IPS-18a (cell line): ENCODE results near the gene LRRC4B.

Source experiments
- H3K27ac ChIP-seq: one replicate; pipeline ENCODE4 v1.5.1; 2013; ENCODE audit warnings: low read length
- H3K27me3 ChIP-seq: one replicate; pipeline ENCODE4 v1.6.1; 2013; ENCODE audit warnings: mild to moderate bottlenecking, low read length; ENCODE audit not compliant: control insufficient read depth, insufficient read depth
- H3K36me3 ChIP-seq: one replicate; pipeline ENCODE4 v1.6.1; 2013; ENCODE audit warnings: low read depth, low read length; ENCODE audit not compliant: control insufficient read depth
- H3K4me1 ChIP-seq: one replicate; pipeline ENCODE4 v1.6.1; 2013; ENCODE audit warnings: low read depth, low read length; ENCODE audit not compliant: control insufficient read depth
- H3K4me3 ChIP-seq: one replicate; pipeline ENCODE4 v1.5.1; 2013; ENCODE audit warnings: low read length
- H3K9ac ChIP-seq: one replicate; pipeline ENCODE4 v1.6.1; 2013; ENCODE audit warnings: mild to moderate bottlenecking, low read length, moderate library complexity
- H3K9me3 ChIP-seq: one replicate; pipeline ENCODE4 v1.6.1; 2013; ENCODE audit warnings: low read depth, low read length; ENCODE audit not compliant: control insufficient read depth

The LRRC4B gene

DNA sequence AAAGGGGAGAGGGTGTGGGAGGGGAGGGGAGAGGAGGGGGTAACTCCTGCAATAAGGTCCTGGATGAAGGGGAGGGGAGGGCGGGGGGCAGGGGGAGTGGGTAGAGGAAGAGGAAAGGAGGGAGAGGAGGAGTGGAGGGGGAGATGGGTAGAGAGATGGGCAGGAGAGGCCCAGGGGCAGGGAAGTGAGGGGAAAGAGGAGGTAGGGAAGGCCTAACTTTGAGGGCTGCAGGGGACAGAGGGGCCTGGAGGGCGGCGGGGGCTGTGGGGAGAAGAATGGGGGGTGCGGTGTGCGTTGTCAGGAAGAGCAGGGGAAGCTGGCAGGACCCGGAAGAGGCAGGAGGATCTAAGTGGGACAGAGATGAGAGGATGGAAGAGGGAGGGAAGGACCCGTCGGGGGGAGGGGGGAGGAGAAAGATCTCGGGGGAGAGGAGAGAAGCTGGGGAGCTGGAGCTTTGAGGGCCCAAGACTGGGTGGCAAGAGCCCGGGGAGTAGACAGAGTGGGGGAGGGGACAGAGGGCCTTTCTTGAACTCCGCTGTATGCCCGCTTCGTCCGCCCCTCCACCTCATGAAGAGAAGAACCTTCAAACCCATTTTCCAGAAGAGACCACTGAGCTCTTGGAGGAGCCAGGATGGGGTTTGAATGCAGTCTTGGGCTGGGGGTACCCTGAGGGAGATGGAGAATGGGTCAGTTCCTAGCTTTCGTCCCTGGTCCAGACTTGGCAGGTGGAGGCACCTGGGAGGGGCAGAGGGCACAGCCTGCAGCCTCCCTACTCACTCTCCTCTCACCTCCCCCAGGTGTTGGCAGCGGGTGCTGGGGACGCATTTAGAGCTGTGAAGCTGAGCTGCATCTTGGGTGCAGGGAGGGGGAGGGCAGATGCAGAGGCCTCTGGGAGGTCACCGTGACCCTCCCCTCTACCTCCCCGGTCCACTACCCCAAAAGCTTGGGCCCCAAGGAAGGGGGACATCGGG is 778 bp upstream of the LRRC4B start:
- no peak overlapping the region for H3K4me3 ChIP-seq
- H3K4me1 ChIP-seq = peaks cover 8% of the 10 kb centered on the region
- H3K27me3 ChIP-seq = peaks cover 33% of the 10 kb centered on the region
- H3K27ac ChIP-seq = no peak overlapping the region
- no peaks in the 10 kb centered on the region for H3K9me3 ChIP-seq
- no peak overlapping the region for H3K9ac ChIP-seq
- H3K36me3 ChIP-seq = no peaks in the 10 kb centered on the region

DNA sequence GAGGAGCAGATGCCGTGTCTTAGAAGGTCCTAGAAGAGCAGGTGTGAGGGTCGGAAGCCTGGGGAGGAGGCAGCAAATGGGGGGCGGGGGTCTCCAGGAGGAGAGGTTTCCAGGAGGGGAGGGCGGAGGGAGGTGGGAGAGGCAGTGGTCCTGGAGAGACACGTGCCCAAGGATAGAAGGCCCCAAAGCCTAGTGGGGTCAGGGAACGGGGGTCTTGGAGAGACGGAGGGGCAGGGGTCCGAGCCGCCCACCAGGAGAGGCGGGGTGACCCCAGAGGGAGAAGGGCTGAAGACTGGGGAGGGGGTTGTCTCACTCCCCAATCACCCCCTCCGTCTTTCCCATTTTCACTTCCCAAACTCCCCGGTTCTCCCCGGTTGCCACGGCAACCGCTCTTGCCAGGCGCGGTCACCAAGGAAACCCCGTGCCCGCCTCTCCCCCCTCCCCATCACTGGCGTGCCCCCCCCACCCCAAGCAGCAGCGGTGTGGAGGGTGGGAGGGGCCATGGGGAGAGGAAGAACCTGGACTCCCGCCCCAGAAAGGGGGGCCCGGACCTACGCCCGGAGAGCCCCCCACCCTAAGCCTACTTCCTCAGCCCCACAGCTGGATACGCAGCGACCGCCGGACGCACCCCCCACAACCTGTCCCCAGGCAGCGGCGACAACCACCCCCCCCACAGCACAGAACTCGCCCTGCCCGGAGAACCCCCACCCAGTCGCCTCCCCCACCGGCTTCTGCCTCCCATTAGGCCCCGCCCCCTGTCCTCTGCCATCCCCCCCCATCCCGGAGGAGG is 988 bp downstream of the LRRC4B start:
- Histone ChIP-seq H3K9ac (no peak overlapping the region), H3K36me3 (no peaks in the 10 kb centered on the region), H3K9me3 (no peaks in the 10 kb centered on the region), H3K27ac (no peak overlapping the region), H3K27me3 (peaks cover 41% of the 10 kb centered on the region), H3K4me1 (peaks cover 11% of the 10 kb centered on the region), H3K4me3 (peak overlapping the region; percentile 51)

DNA sequence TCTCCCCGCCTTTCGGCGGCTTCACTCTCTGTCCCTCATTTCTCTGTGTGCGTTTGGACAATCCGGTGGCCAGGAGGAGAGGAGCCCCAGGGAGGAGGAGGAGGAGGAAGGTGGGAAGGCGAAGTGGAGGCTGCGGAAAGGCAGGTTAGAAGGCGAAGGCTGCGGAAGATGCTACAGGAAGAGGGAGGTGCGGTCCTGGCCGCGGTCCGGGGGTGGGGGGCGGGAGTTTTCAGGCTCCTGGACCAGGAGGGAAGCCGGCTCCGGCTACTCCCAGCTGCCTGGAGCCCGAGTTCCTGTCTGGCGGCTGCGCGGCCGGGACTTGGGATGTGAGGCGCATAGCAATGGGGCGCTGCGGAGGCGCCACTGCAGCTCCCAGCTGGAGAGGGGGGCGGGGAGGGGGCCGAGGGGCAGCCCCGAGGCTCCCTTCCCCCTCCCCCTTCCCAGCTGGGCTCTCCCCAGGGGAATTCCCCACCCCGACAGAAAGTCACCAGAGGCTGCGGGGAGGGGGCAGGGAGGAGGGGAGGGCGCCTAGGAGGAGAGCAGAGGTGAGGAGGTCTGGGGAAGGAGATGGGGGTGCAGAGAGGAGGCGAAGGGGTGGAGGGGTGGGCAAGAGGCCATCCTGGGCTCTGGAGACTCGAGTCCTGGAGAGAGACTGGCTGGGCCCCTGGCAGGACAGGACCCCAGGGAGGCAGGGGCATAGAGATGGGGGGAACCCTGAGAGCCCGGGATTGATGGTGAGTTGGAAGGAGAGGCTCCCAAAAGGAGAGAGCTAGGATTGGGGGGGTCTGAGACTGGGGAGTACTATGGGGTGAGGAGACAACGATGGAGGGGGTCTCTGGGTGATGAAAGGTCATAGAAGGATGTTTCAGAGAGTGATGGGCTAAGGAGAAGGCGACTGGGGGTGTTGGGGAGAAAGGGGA is 2.0 kb downstream of the LRRC4B start:
- Histone ChIP-seq H3K4me3 (peak overlapping the region; percentile 51), H3K9me3 (no peaks in the 10 kb centered on the region), H3K27me3 (peaks cover 41% of the 10 kb centered on the region), H3K4me1 (peaks cover 11% of the 10 kb centered on the region), H3K36me3 (no peaks in the 10 kb centered on the region), H3K27ac (no peak overlapping the region), H3K9ac (no peak overlapping the region)

DNA sequence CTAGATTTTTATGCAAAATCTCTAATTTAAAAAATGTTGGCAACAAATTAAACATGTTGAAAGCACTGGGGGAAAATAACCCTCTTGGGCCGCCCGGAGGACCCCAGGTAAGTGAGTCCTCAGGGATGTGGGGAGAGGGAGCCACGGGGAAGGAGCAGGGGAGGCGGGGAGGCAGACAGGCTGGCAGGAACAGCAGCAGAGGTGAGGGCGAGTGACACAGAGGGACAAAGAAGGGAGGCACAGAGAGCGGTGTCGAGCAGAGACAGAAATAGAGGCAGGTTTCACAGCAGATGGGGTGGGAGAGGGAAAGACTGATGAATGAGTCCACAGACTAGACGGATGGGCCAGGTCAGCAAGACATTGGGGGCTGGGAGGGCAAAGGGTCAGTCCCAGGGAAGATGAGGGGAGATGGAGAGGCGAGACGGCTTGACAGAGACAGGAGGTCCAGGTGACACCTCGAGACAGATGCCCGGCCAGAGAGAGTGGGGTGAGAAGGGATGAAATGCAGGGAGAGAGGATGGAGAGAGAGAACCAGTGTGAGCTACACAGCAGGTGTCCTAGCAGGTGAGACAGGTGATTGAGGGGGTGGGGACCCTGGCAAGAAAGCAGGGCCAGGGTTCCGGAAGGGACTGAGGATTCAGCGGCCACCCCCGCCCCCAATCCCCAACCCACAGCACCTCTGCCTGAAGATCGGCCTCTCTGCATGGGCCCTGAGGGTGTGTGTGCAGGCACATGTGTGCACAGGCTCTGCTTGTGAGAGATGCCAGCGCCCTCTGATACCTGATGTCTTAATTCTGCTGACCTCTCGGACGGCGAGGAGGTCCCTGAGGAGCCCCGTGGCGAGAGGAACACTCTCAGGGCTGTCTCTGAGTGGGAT is 3.8 kb downstream of the LRRC4B start:
- Histone ChIP-seq H3K4me3 (no peak overlapping the region), H3K9ac (no peak overlapping the region), H3K36me3 (no peaks in the 10 kb centered on the region), H3K27me3 (peaks cover 41% of the 10 kb centered on the region), H3K9me3 (no peaks in the 10 kb centered on the region), H3K27ac (no peak overlapping the region), H3K4me1 (peaks cover 8% of the 10 kb centered on the region)

DNA sequence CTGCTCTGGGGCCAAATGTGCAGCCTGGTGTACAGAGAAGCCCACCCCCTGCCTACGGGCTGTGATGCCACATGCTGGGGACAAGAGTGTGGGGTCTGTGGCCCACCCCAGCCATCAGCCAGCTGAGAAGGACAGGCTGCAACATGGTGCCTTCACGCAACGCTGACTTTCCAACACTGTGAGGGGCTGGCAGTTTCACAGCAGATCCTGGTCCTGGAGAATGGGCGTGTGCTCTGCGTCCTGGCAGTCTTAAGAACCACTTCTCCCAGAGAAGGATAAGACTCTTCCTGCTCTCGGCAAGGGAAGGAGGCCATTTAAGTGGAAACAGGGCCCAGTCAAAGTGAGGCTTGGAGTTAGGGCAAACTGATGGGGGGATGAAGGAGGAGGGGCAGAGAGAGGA is 4.6 kb downstream of the LRRC4B start:
- H3K27ac ChIP-seq = no peak overlapping the region
- H3K27me3 ChIP-seq = peaks cover 41% of the 10 kb centered on the region
- H3K9me3 ChIP-seq = no peaks in the 10 kb centered on the region
- no peak overlapping the region for H3K9ac ChIP-seq
- H3K4me3 ChIP-seq = no peak overlapping the region
- no peaks in the 10 kb centered on the region for H3K36me3 ChIP-seq
- peaks cover 7% of the 10 kb centered on the region for H3K4me1 ChIP-seq

DNA sequence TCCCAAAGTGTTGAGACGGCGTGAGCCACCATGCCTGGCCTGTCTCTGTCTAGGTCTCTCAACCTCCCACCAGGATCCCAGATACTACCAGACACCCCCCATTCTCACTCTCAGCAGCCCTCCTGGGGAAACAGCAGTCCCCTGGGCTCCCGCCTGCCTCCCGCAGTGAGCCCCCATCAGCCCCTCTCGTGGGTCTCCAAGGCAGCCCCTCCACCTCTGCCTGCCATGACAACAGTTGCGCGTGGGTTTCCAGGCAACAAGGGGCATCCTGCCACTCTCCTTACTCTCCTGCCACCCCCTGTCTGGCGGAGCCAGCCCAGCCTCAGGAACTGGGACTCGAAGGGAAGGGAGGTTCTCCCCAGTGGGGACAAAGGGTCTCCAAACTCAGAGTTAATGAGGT is 5.2 kb downstream of the LRRC4B start:
- Histone ChIP-seq H3K27me3 (peaks cover 43% of the 10 kb centered on the region), H3K4me3 (no peak overlapping the region), H3K27ac (no peak overlapping the region), H3K9me3 (no peaks in the 10 kb centered on the region), H3K9ac (no peak overlapping the region), H3K4me1 (peaks cover 7% of the 10 kb centered on the region), H3K36me3 (no peaks in the 10 kb centered on the region)

DNA sequence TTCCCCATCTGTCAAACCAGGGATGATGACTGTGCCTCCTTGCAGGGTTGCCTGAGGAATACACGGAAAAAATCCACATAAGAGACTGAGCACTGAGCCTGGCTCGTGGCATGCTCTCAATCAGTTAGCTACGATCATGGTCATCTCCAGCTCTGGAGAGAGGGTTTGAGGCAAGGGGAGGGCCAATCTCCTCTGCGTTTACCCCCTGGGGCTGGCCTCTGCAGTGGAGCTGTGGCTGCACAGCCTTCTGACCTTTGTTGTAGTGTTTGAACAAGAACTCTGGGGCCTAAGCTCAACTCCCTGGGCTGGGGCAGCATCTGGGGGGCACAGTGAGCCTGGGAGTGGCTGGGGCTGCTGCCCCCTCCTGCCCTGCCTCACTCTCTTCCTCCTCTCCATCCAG is 5.9 kb downstream of the LRRC4B start:
- Histone ChIP-seq H3K4me1 (peaks cover 7% of the 10 kb centered on the region), H3K9ac (no peak overlapping the region), H3K27me3 (peaks cover 44% of the 10 kb centered on the region), H3K27ac (no peak overlapping the region), H3K9me3 (no peaks in the 10 kb centered on the region), H3K4me3 (no peak overlapping the region), H3K36me3 (no peaks in the 10 kb centered on the region)

DNA sequence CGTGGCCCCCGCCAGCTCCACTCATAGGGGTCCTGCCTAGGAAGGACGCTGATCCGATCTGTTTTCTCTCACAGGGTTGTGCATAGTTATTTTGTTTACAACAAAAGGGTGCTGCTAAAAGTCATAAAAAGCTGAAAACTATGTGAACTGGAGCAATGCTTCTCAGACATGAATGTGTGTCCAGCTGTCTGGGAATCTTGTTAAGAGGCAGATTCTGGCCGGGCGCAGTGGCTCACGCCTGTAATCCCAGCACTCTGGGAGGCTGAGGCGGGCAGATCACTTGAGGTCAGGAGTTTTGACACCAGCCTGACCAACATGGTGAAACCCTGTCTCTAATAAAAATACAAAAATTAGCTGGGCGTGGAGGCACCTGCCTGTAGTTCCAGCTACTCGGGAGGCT is 8.6 kb downstream of the LRRC4B start:
- H3K36me3 ChIP-seq = no peaks in the 10 kb centered on the region
- H3K27ac ChIP-seq = no peak overlapping the region
- H3K4me3 ChIP-seq = no peak overlapping the region
- H3K9ac ChIP-seq = no peak overlapping the region
- H3K4me1 ChIP-seq = peaks cover 6% of the 10 kb centered on the region
- H3K27me3 ChIP-seq = peaks cover 21% of the 10 kb centered on the region
- H3K9me3 ChIP-seq = no peaks in the 10 kb centered on the region

DNA sequence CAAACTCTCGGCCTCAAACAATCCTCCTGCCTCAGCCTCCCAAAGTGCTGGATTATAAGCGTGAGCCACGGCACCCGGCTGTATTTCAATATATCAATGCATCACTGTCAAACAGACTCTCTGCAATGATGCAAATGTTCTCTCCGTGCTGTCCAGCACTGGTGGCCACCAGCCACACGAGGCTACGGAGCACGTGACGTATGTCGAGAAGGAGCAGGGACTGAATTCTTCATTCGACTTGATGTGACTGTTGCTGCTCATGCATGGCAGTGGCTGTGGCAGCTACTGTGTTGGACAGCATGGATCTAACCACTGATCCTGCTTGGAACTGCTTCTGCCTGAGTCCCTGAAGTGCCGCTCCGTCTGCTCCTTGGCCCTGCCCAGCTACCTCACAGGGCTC is 9.8 kb downstream of the LRRC4B start:
- H3K27me3 ChIP-seq = peaks cover 9% of the 10 kb centered on the region
- H3K4me1 ChIP-seq = peaks cover 4% of the 10 kb centered on the region

DNA sequence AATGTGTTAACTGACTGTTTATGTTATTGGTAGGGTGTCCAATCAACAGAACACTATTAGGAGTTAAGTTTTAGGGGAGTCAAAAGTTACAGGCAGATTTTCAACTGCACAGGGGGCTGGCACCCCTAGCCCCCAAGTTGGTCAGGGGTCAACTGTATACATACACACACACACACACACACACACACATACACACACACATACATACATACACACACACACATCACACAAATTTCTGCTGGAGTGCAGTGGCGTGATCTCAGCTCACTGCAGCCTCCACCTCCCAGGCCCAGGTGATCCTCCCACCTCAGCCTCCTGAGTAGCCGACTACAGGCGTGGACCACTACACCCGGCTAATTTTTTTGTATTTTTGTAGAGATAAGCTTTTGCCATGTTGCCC is 10.2 kb downstream of the LRRC4B start:
- H3K4me3 ChIP-seq = no peak overlapping the region
- H3K36me3 ChIP-seq = no peaks in the 10 kb centered on the region
- no peak overlapping the region for H3K27ac ChIP-seq
- H3K9me3 ChIP-seq = no peaks in the 10 kb centered on the region
- peaks cover 4% of the 10 kb centered on the region for H3K4me1 ChIP-seq
- H3K9ac ChIP-seq = no peak overlapping the region
- peaks cover 11% of the 10 kb centered on the region for H3K27me3 ChIP-seq

More for the DNA sequence above, 9.8 kb downstream of the LRRC4B start:
- no peak overlapping the region for H3K4me3 ChIP-seq
- H3K9me3 ChIP-seq = no peaks in the 10 kb centered on the region
- H3K36me3 ChIP-seq = no peaks in the 10 kb centered on the region
- H3K9ac ChIP-seq = no peak overlapping the region
- no peak overlapping the region for H3K27ac ChIP-seq
